Measurements from ENCODE around the gene OR10C1. TPM values are rescaled to one million over a fixed set of nuclear protein-coding genes. Genes with fewer than 3 reads are reported as not detected.

The OR10C1 gene
- total RNA-seq, 1 experiment from 2014 or later = not detected

DNA sequence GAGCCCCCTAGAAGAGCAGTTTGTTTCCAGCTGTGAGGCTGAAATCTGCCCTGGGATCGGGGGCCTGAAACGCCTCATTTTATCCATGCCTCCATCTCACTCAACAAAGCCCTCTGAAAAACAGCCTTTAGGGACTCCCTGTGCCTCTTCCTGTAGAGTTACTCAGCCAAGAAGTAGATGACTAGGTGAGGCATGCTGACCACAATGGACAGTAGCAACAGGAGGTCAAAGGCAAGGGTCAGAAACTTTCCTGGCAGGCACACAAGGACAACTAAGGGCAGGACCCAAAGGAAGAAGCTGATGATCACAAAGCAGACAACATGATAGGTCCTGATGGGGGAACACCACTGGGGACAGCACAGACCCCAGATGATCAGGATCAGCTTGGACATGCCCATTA lies 35.9 kb downstream of the OR10C1 start:
- Histone ChIP-seq H2BK5ac (ENCODE audit: insufficient read length, low read length) (no peak overlapping the region), H3K79me2 (ENCODE audit: insufficient read depth, low read length) (no peaks in the 10 kb centered on the region), H2BK120ac (ENCODE audit: low read depth, low read length, poor library complexity, severe bottlenecking) (no peak overlapping the region), H4K20me1 (ENCODE audit: control insufficient read depth, insufficient read depth, insufficient read length) (no peaks in the 10 kb centered on the region), H2AFZ (ENCODE audit: low read length) (no peak overlapping the region), H3K18ac (ENCODE audit: insufficient read length, low read depth, low read length) (no peak overlapping the region), H3K23me2 (ENCODE audit: insufficient read length, low read depth, low read length, poor library complexity, severe bottlenecking) (no peaks in the 10 kb centered on the region), H3K14ac (ENCODE audit: insufficient read depth, low read length) (no peak overlapping the region), H3K9me3 (ENCODE audit: control insufficient read depth, low read depth, low read length) (no peaks in the 10 kb centered on the region), H3K56ac (ENCODE audit: insufficient read length, low read depth, low read length) (no peak overlapping the region), H3K9ac (ENCODE audit: extremely low read depth, insufficient read length, low read length) (no peak overlapping the region), H3K27me3 (ENCODE audit: insufficient read depth, low read length) (no peaks in the 10 kb centered on the region), H3K23ac (ENCODE audit: insufficient read length, low read depth, low read length) (no peak overlapping the region), H2AK5ac (ENCODE audit: insufficient read length, low read length) (no peak overlapping the region), H3T11ph (ENCODE audit: low read length) (no peak overlapping the region), H2BK12ac (ENCODE audit: insufficient read length, low read depth, low read length) (no peak overlapping the region), H3K27ac (ENCODE audit: insufficient read length, low read depth, low read length) (no peak overlapping the region), H4K91ac (ENCODE audit: insufficient read length, low read depth, low read length) (no peak overlapping the region), H3K79me1 (ENCODE audit: insufficient read depth, low read depth, low read length, poor library complexity, severe bottlenecking) (no peaks in the 10 kb centered on the region), H2BK20ac (ENCODE audit: low read depth, low read length, poor library complexity, severe bottlenecking) (no peak overlapping the region), H3K4ac (ENCODE audit: low read depth, low read length) (no peak overlapping the region), H4K5ac (ENCODE audit: insufficient read length, low read depth, low read length) (no peak overlapping the region), H2BK15ac (ENCODE audit: low read depth, low read length) (no peak overlapping the region), H4K8ac (replicated peaks; ENCODE audit: insufficient read length, low read depth, low read length) (no peak overlapping the region), H3K4me2 (ENCODE audit: insufficient read depth, insufficient read length, low read length) (no peak overlapping the region), H3K4me1 (ENCODE audit: insufficient read depth, low read length) (no peaks in the 10 kb centered on the region)
- Mint-ChIP-seq H3K27me3 (ENCODE audit: low read depth) (peaks cover 2% of the 10 kb centered on the region), H3K36me3 (ENCODE audit: insufficient read depth in 1 of 3, low read depth in 3 of 3) (peaks cover 0 to 2% (median 0%) of the 10 kb centered on the region in 3 experiments; a peak in 1 of 7 replicates), H3K9me3 (no peaks in the 10 kb centered on the region; a peak in 1 of 5 replicates), H3K4me3 (no peak overlapping the region), H3K4me1 (0 out of 4 replicates have a peak, but pooled peaks cover 0 to 2% of the 10 kb centered on the region in 2 experiments), H3K27ac (no peak overlapping the region)
- TF ChIP-seq, protein P1, sequence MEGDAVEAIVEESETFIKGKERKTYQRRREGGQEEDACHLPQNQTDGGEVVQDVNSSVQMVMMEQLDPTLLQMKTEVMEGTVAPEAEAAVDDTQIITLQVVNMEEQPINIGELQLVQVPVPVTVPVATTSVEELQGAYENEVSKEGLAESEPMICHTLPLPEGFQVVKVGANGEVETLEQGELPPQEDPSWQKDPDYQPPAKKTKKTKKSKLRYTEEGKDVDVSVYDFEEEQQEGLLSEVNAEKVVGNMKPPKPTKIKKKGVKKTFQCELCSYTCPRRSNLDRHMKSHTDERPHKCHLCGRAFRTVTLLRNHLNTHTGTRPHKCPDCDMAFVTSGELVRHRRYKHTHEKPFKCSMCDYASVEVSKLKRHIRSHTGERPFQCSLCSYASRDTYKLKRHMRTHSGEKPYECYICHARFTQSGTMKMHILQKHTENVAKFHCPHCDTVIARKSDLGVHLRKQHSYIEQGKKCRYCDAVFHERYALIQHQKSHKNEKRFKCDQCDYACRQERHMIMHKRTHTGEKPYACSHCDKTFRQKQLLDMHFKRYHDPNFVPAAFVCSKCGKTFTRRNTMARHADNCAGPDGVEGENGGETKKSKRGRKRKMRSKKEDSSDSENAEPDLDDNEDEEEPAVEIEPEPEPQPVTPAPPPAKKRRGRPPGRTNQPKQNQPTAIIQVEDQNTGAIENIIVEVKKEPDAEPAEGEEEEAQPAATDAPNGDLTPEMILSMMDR (conservative IDR thresholded peaks at IDR 0.05) = no peak
- no CpG with 5 or more reads among the region's 2 CpGs for WGBS (ENCODE audit: extremely low coverage, insufficient read length, low lambda C conversion rate)
- DNase-seq = no peak
